NCI-H460 (cell line): Measurements from ENCODE around the gene TRAF6. TPM values are rescaled to one million over a fixed set of nuclear protein-coding genes. Genes with fewer than 3 reads are reported as not detected.

Experiments
- DNase-seq: peaks from one replicate; pipeline ENCODE4 v3.0.0-alpha.2; 2016; ENCODE audit warnings: low read depth; ENCODE audit errors: extremely low read depth
- small RNA-seq, 2 experiments: library from RNA; depleted of rRNA; stranded (forward); fragments of <200 nt; gene quantifications; one replicate each; pipeline ENCODE3, GENCODE V24; 2014
- total RNA-seq: library from RNA; depleted of rRNA; stranded (reverse); fragments of >200 nt; shearing (Covaris generic); gene quantifications from 2 replicates; pipeline ENCODE4 v1.2.3, GENCODE V29; 2014; rRNA removed

The TRAF6 gene
- total RNA-seq, 1 experiment from 2014 or later, result 7.8 TPM

DNA sequence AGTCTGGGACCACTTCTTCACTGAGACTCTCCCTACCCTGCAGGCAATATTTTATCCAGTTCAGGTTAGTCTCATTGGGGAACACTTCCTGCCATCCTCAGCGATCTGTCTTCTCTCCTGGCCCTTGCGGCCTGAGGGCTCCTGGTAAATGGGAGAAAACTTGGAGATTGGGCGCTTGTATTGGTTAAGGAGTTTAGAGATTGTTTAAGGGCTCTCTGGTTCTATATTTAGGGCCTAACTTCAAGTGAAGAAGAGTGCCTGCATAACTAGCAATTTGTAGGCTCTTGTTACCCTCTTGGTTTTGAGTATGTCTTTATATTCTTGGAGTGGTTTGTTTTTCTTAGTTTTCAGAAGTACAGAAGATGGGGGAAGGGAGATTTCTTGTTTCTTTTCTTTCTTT, 72.7 kb downstream of the TRAF6 start:
- no peak for DNase-seq

Small RNA genes lying within 50 kb of the gene (small RNA-seq; reads per million reads assigned to genes)
- gene AC061999.1, result 0 reads per million in 2 experiments

Other genes starting within 250 kb of the TRAF6 start
- 28.0 and 29.3 TPM in 2 replicates for gene COMMD9, start 220.8 kb downstream of the TRAF6 start, total RNA-seq
- gene PRR5L, start 214.0 kb downstream of the TRAF6 start, total RNA-seq, result 50.0 and 54.0 TPM in 2 replicates
- 0.12 and 0.17 TPM in 2 replicates for gene RAG1, start 57.7 kb upstream of the TRAF6 start, total RNA-seq
- gene IFTAP, start 84.2 kb upstream of the TRAF6 start, total RNA-seq, result 15.7 and 19.1 TPM in 2 replicates
- not detected in 2 replicates for gene RAG2, start 88.0 kb upstream of the TRAF6 start, total RNA-seq